GM18868 (cell line): ENCODE results near the gene WNT3A.

ENCODE experiments used
- ATAC-seq: cut with Tn5 transposase; IDR thresholded peaks from one replicate; pipeline ENCODE4 v1.9.1; 2021; ENCODE audit warnings: mild to moderate bottlenecking, moderate library complexity; ENCODE audit not compliant: unreplicated experiment

The WNT3A gene

DNA sequence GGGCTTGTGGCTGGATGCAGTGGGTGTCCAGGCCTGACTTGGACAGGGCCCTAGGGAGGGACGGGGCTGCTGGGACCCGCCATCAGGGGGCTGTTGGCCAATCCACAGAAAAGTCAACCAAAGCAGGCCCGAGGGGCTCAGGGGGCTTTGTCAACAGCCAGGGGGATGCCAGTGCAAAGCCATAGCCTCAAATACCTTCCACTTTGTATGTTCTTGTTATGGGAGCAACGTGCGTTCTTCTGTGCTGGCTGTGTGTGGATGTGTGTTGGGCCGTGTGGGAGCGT is 40.3 kb downstream of the WNT3A start:
- ATAC-seq = no peak

GRCh38 chr1:228048120-228048519 is 41.3 kb downstream of the WNT3A start:
- no peak for ATAC-seq

- no peak for ATAC-seq
Measured at GRCh38 chr1:228048659-228049298, 42.0 kb downstream of the WNT3A start.

DNA sequence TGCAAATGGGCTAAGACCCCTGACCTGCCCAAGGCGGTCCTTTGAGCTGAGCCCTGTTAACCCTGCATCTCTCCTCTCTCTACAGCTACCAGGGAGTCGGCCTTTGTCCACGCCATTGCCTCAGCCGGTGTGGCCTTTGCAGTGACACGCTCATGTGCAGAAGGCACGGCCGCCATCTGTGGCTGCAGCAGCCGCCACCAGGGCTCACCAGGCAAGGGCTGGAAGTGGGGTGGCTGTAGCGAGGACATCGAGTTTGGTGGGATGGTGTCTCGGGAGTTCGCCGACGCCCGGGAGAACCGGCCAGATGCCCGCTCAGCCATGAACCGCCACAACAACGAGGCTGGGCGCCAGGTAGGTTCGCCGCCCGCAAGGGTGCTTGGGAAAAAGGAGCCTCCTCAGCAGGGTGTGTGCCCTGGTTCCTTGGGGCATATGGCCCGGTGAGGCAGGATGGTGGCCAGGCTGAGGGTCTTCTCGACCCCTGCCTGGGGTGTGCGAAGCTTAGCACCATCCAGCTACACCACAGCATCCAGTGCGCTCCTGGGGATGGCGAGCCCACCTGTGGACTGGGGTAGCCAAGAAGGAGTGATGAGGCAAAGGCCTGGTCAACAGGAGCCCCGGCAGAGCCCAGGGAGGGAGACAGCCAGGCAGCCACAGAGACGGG is 43.9 kb downstream of the WNT3A start:
- ATAC-seq = no peak

DNA sequence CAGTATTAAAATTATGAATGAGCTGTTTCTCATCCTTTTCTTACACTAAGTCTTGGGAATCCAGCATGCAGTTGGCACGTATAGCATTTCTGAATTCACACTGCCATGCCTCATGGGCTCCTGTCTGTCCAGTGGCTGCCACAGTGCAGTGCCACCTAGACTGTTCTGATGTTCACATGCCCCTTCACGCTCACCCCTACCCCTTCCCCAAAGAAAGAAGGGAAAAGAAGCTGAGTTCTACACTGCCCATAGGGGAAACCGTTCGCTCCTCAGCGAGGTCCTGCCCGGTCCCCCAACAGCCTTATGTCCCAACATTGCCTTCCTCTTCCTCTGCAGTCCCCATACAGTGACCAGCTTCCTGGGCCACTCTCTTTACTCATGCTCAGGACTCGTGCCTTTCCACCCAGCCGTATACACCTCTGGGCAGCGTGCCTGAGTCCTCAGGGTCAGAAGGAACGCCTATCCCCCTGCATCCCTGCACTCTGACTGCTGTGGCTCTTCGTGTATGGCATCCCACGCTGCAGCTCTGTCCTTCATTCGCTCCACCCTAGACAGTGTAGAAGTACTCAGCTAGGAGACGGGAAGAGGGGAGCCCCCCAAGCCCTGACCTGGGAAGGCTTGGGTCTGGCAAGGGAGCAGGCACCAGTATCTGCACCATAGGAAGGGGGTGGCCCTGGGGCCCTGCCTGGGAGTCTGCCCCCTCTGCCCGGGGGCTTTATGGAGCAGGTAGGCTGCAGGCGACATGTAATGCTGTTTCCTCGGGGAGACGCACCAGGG is 51.6 kb downstream of the WNT3A start:
- no peak for ATAC-seq

GRCh38 chr1:228058949-228059633 is 52.3 kb downstream of the WNT3A start:
- no peak for ATAC-seq

DNA sequence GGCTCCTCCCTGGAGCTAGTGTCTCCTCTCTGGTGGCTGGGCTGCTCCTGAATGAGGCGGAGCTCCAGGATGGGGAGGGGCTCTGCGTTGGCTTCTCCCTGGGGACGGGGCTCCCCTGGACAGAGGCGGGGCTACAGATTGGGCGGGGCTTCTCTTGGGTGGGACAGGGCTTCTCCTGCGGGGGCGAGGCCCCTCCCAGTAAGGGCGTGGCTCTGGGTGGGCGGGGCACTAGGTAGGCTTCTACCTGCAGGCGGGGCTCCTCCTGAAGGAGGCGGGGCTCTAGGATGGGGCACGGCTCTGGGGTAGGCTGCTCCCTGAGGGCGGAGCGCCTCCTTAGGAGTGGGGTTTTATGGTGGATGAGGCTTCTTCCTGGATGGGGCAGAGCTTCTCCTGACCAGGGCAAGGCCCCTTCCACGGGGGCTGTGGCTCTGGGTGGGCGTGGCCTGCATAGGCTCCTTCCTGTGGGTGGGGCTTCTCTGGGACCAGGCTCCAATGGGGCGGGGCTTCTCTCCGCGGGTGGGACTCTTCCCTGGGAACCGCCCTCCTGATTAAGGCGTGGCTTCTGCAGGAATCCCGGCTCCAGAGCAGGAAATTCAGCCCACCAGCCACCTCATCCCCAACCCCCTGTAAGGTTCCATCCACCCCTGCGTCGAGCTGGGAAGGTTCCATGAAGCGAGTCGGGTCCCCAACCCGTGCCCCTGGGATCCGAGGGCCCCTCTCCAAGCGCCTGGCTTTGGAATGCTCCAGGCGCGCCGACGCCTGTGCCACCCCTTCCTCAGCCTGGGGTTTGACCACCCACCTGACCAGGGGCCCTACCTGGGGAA is 53.0 kb downstream of the WNT3A start:
- no peak for ATAC-seq

DNA sequence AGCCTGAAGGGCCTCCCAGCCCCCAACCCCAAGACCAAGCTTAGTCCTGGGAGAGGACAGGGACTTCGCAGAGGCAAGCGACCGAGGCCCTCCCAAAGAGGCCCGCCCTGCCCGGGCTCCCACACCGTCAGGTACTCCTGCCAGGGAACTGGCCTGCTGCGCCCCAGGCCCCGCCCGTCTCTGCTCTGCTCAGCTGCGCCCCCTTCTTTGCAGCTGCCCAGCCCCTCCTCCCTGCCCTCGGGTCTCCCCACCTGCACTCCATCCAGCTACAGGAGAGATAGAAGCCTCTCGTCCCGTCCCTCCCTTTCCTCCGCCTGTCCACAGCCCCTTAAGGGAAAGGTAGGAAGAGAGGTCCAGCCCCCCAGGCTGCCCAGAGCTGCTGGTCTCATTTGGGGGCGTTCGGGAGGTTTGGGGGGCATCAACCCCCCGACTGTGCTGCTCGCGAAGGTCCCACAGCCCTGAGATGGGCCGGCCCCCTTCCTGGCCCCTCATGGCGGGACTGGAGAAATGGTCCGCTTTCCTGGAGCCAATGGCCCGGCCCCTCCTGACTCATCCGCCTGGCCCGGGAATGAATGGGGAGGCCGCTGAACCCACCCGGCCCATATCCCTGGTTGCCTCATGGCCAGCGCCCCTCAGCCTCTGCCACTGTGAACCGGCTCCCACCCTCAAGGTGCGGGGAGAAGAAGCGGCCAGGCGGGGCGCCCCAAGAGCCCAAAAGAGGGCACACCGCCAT is 53.8 kb downstream of the WNT3A start:
- no peak for ATAC-seq

DNA sequence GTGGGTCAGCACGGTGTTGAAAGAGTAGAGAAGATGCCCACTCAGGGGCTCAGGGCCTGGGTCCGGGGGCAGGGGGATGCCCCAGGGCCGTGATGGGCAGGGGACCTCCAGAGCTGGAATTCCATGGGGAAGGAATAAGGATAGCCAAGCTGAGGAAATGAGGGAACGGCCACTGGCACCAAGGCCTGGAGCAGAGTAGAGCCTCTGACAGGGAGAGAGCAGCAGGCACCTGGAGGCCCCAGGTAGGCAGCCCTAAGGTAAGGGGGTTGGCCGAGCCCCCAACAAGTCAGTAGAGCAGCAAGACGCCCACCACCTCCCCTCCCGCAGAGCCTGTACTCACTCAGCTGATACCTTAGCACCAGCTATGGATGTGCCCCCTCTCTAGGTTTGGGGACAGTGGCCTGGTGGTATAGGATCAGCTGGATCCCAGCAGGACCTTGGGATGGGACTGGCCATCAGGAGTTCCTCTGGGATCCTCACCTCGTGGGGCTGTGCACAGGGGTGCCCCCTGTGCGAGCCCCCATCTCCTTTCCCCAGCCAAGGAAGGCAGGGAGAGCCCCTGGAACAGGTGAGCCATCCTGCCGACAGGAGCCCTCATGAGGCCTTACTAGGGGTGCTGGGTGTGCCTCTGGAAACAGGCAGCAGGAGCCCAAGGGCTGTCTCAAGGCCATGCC is 54.8 kb downstream of the WNT3A start:
- ATAC-seq = no peak

DNA sequence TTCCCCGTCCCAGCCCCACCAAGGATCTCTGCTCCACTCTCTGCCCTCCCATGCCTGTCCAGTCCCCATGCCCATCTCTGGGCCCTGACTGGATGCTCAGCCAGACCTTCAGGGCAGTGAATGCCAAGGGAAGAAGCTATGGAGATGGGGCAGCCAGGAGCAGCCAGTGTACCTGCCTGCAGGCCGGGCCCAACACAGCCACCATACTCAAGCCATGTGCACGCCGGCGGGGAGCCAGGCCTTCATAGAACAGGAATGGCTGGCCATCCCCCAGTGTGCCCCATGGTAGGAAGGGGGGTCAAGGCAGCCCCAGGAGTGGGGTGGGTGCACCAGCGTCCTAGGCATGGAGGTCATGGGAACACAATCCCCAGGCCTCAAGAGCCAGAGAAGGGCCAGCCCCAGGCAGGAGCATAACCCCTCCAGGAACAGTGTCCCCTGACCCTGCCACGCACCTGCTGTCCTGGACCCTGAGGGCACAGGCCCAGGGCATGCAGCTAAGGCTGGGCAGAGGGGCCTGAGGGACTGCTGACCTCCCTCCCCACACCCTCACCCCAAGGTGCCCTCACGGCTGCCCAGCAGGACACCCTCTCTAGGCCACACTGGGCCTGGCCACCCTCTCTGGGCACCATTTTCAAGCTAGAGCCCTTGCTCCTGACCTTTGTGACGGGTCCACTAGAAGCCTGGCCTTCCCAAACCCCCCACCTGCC is 55.4 kb downstream of the WNT3A start:
- no peak for ATAC-seq

GRCh38 chr1:228062812-228063211 is 56.0 kb downstream of the WNT3A start:
- no peak for ATAC-seq

GRCh38 chr1:228063251-228064191 is 56.7 kb downstream of the WNT3A start:
- no peak for ATAC-seq

GRCh38 chr1:228064296-228064695 is 57.5 kb downstream of the WNT3A start:
- no peak for ATAC-seq

GRCh38 chr1:228064741-228065542 is 58.1 kb downstream of the WNT3A start:
- no peak for ATAC-seq

DNA sequence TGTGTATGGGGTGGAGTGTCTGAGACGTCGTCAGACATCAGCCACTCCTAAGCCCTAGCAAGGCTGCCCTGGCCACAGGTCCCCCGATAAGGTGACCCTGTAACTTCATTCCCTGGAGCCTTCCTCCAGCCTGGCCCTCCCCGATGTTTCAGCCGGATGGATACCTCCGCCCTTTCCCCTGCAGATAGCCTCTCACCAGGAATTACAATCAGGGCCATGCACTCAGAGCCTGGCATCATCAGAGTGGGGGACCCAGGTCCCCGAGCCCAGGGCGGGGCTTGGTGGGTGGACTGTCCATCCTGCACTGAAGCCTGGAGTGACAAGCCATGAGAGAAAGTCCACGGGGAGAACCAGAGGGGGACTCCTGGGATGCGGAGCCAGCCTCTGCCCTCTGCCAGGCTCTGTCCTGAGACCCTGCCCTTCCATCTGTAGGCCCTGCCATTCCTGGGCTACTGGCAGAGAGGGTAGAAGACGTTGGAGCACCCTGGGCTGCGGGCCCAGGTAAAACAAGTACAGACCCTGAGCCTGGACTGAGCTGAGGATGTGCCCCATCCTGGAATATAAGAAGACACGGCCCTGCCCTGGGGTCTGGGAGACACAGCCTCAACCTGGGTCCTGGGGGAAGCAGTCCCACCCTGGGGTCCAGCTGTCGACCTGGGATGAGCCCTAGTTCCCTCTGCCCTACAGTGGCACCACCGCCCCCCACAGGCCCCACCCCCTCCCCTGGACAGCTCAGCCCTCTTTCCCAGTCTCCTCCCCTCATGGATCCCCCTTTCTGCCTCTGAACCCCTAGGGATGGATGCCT is 58.9 kb downstream of the WNT3A start:
- ATAC-seq = no peak

DNA sequence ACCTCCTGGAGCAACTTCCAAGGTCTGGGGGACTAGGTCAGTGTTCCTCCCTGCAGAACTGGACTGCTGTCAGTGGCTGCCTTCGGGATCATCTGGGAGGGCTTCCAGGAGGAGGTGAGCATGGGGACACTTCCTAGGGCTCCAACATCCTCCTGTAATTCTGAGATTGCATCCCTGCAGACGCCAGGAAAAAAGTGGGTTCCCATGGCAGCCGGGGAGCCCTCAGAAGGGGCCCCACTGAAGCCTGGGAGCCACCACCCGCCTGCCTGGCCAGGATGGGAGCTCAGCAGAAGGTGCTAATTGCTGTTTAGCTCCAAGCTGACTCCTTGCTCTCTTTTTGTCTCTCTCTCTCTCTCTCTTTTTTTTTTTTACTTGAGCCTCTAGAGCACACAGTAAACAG is 59.6 kb downstream of the WNT3A start:
- ATAC-seq = no peak
